ENCODE data around the gene C19orf53. TPM values are rescaled to one million over a fixed set of nuclear protein-coding genes. Genes with fewer than 3 reads are reported as not detected.

Gene C19orf53
- total and polyA plus RNA-seq, 2 of the 13 experiments (the other 11 are each of a cell fraction or from before 2014, with no cell fraction given): 129 to 130 TPM

GRCh38 chr19:13806728-13807127 lies 32.5 kb downstream of the C19orf53 start (continued):
- TF ChIP-seq ZC3H4 (CRISPR knock-in tag; IDR thresholded peaks at IDR 0.05; ENCODE audit: borderline replicate concordance): no peak
- TF ChIP-seq, protein P1, sequence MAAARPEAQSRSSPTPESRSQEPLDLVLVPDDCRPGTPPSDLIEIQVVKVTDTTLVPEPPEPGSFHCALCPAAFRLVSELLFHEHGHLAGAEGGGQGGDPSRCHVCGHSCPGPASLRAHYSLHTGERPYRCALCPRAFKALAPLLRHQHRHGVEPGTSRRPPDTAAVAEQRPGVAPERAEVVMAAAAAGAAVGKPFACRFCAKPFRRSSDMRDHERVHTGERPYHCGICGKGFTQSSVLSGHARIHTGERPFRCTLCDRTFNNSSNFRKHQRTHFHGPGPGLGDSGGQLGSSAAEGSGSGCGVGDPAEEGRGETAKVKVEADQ (CRISPR knock-in tag; IDR thresholded peaks at IDR 0.05; ENCODE audit: borderline replicate concordance): no peak
- TF ChIP-seq EHMT2 (IDR thresholded peaks at IDR 0.05; ENCODE audit: borderline replicate concordance, low read depth, low read length): no peak
- no peak for TF ChIP-seq POLR2A (IDR thresholded peaks at IDR 0.05; ENCODE audit: insufficient read depth in 1 of 2, low read depth in 2 of 2, low read length in 2 of 2)
- TF ChIP-seq PCBP2 (optimal IDR thresholded peaks at IDR 0.05; ENCODE audit: low read depth, low read length, poor library complexity, severe bottlenecking): no peak
- no peak for TF ChIP-seq ZNF12 (CRISPR knock-in tag; IDR thresholded peaks at IDR 0.05)

- BruUV-seq (replicated peaks): no TSS peak
- H3K4me2 ChIP-seq (ENCODE audit: low read depth, low read length): no peak overlapping the region
- no peaks in the 10 kb centered on the region for H3K27me3 ChIP-seq (ENCODE audit: control insufficient read depth in 1 of 2, insufficient read depth in 2 of 2, low read length in 2 of 2)
- no peaks in the 10 kb centered on the region for H3K79me2 ChIP-seq (ENCODE audit: insufficient read depth, low read length)
- no peak overlapping the region for H3K4me3 ChIP-seq (replicated peaks in 1 of 3; ENCODE audit: insufficient read depth in 1 of 3, low read depth in 2 of 3, low read length in 3 of 3)
- no peaks in the 10 kb centered on the region for H3K9me3 ChIP-seq (ENCODE audit: low read length)
- H3K9ac ChIP-seq (ENCODE audit: insufficient read depth, low read depth, low read length): no peak overlapping the region
- no peaks in the 10 kb centered on the region for H4K20me1 ChIP-seq (ENCODE audit: insufficient read depth, low read length)
- DNase-seq (ENCODE audit: low spot score) (no peak), FAIRE-seq (no peak), ATAC-seq (no peak)
- no peaks in the 10 kb centered on the region for H3K36me3 ChIP-seq (replicated peaks in 1 of 2; ENCODE audit: control insufficient read depth in 1 of 2, insufficient read depth in 2 of 2, low read length in 2 of 2)
- no peak overlapping the region for H3K27ac ChIP-seq (ENCODE audit: extremely low read length, insufficient read depth, low read length)
- WGBS (ENCODE audit: low lambda C conversion rate): 87% methylated on average over 3 of the region's 3 CpGs
- ChIA-PET POLR2A (no interaction called here), CTCF (ENCODE audit: low intra/inter-chr PET ratio, low total read pairs) (no interaction called here)
- H3K4me1 ChIP-seq (ENCODE audit: insufficient read depth, low read length): peaks cover 11% of the 10 kb centered on the region
- H2AFZ ChIP-seq (ENCODE audit: low read length): no peak overlapping the region
- intact Hi-C loops (cut with micrococcal nuclease; ENCODE audit: unreplicated experiment): no loop called here
- in situ Hi-C loops (cut with HindIII; ENCODE audit: extremely low pct_ligation_motif_present, low pct_unique_long_range_greater_than_20kb): no loop called here
- TF ChIP-seq NKX3-1 (CRISPR knock-in tag; IDR thresholded peaks at IDR 0.05) (no peak), HOMEZ (CRISPR knock-in tag; IDR thresholded peaks at IDR 0.05; ENCODE audit: low read depth) (no peak), SOX13 (IDR thresholded peaks at IDR 0.05) (no peak), SOX13 (CRISPR knock-in tag; conservative IDR thresholded peaks at IDR 0.05 in 1 of 2, IDR thresholded peaks at IDR 0.05 in 1 of 2) (no peak), ARNT (IDR thresholded peaks at IDR 0.05) (no peak), ZNF619 (CRISPR knock-in tag; IDR thresholded peaks at IDR 0.05) (no peak), ZNF292 (CRISPR knock-in tag; IDR thresholded peaks at IDR 0.05; ENCODE audit: borderline replicate concordance, low read depth) (no peak), KAT8 (CRISPR knock-in tag; IDR thresholded peaks at IDR 0.05) (no peak), SMAD1 (CRISPR knock-in tag; IDR thresholded peaks at IDR 0.05; ENCODE audit: borderline replicate concordance, low read depth) (no peak), ZBTB3 (CRISPR knock-in tag; IDR thresholded peaks at IDR 0.05; ENCODE audit: borderline replicate concordance, low read depth) (no peak), ZNF616 (CRISPR knock-in tag; IDR thresholded peaks at IDR 0.05; ENCODE audit: low read depth) (no peak), KLF6 (CRISPR knock-in tag; IDR thresholded peaks at IDR 0.05) (no peak), TBP (CRISPR knock-in tag; IDR thresholded peaks at IDR 0.05) (no peak), ZNF33B (CRISPR knock-in tag; IDR thresholded peaks at IDR 0.05) (no peak), TAF15 (IDR thresholded peaks at IDR 0.05; ENCODE audit: low read depth, low read length, poor library complexity, severe bottlenecking) (no peak)
- TF ChIP-seq, protein P2, sequence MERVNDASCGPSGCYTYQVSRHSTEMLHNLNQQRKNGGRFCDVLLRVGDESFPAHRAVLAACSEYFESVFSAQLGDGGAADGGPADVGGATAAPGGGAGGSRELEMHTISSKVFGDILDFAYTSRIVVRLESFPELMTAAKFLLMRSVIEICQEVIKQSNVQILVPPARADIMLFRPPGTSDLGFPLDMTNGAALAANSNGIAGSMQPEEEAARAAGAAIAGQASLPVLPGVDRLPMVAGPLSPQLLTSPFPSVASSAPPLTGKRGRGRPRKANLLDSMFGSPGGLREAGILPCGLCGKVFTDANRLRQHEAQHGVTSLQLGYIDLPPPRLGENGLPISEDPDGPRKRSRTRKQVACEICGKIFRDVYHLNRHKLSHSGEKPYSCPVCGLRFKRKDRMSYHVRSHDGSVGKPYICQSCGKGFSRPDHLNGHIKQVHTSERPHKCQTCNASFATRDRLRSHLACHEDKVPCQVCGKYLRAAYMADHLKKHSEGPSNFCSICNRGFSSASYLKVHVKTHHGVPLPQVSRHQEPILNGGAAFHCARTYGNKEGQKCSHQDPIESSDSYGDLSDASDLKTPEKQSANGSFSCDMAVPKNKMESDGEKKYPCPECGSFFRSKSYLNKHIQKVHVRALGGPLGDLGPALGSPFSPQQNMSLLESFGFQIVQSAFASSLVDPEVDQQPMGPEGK (CRISPR knock-in tag; IDR thresholded peaks at IDR 0.05): no peak
Measured at GRCh38 chr19:13807421-13808021, 33.3 kb downstream of the C19orf53 start.

Data from HepG2 (cell line).